GM19463 (cell line): ENCODE results near the gene OR2G6.
"Not testable (repeated sequence)": the region's sequence is repeated elsewhere in the genome, so short reads cannot be mapped to it uniquely, and the experiment has no call there.

ENCODE experiments used
- ATAC-seq: cut with Tn5 transposase; IDR thresholded peaks from one replicate; pipeline ENCODE4 v1.9.1; 2021; ENCODE audit warnings: mild to moderate bottlenecking, moderate library complexity; ENCODE audit not compliant: unreplicated experiment

Gene OR2G6

GRCh38 chr1:248573856-248574255 is 66.0 kb downstream of the OR2G6 start:
- ATAC-seq, result not testable (repeated sequence)

GRCh38 chr1:248574657-248575056 is 66.8 kb downstream of the OR2G6 start, which contains the start of gene OR2T34:
Gene OR2T34 (minus strand): TSS chr1:248574757. CDS start chr1:248574757, 0 bp downstream.
- ATAC-seq, result not testable (repeated sequence)

- ATAC-seq, result no peak
Observed at GRCh38 chr1:248576260-248576980, 68.5 kb downstream of the OR2G6 start.
